K562 (cell line): ENCODE data around the gene CFAP251. TPM values are rescaled to one million over a fixed set of nuclear protein-coding genes. Genes with fewer than 3 reads are reported as not detected.
A peak's percentile ranks its signal among the peaks of the same experiment; 100 is the strongest.

Experiments used
- ADNP ChIP-seq: fragments of 200-800 bp; sonication (Bioruptor generic); IDR thresholded peaks from 2 replicates; pipeline ENCODE4 v1.6.1; 2016; ENCODE audit warnings: missing genetic modification characterization, missing compliant biosample characterization
- CHD2 ChIP-seq: IDR thresholded peaks from 2 replicates; pipeline ENCODE4 v1.6.1; 2011; ENCODE audit warnings: low read depth, low read length
- DLX4 ChIP-seq: fragments of 250-450 bp; sonication (Bioruptor Pico); IDR thresholded peaks from 2 replicates; pipeline ENCODE4 v1.6.1; 2021; ENCODE audit warnings: mild to moderate bottlenecking
- ELK1 ChIP-seq: sonication (generic); formaldehyde crosslinking; IDR thresholded peaks from 2 replicates; pipeline ENCODE4 v1.8.1; 2022; ENCODE audit warnings: missing genetic modification reagents
- HDAC2 ChIP-seq: fragments of 450-650 bp; IDR thresholded peaks from 2 replicates; pipeline ENCODE4 v1.6.1; 2016; ENCODE audit warnings: mild to moderate bottlenecking
- HDAC6 ChIP-seq: IDR thresholded peaks from 2 replicates; pipeline ENCODE4 v1.6.1; 2012; ENCODE audit warnings: low read depth, mild to moderate bottlenecking, control low read depth, inconsistent platforms, low read length, moderate library complexity
- HMGN3 ChIP-seq: IDR thresholded peaks from 2 replicates; pipeline ENCODE4 v1.6.1; 2011; ENCODE audit warnings: borderline replicate concordance, low read depth, mild to moderate bottlenecking, mixed read lengths, low read length; ENCODE audit not compliant: insufficient read length; ENCODE audit errors: extremely low read depth
- MAFF ChIP-seq: IDR thresholded peaks from 2 replicates; pipeline ENCODE4 v1.6.1; 2012; ENCODE audit warnings: low read length, improper control_type of control experiment
- MCM5 ChIP-seq: fragments of 450-650 bp; IDR thresholded peaks from 2 replicates; pipeline ENCODE4 v1.6.1; 2016; ENCODE audit warnings: low read depth
- MEF2A ChIP-seq: IDR thresholded peaks from 2 replicates; pipeline ENCODE4 v1.6.1; 2011; ENCODE audit warnings: low read depth, mild to moderate bottlenecking, low read length, moderate library complexity; ENCODE audit not compliant: control insufficient read depth
- MNT ChIP-seq, 2 experiments: fragments of 450-650 bp; conservative IDR thresholded peaks; 2 replicates each; pipeline ENCODE4 v1.6.1; 2017; ENCODE audit warnings: mild to moderate bottlenecking in 2 of 2, moderate library complexity in 2 of 2
- MTA1 ChIP-seq: fragments of 450-650 bp; IDR thresholded peaks from 2 replicates; pipeline ENCODE4 v1.6.1; 2017; ENCODE audit warnings: borderline replicate concordance
- NCOA1 ChIP-seq: fragments of 450-650 bp; IDR thresholded peaks from 2 replicates; pipeline ENCODE4 v1.6.1; 2016; ENCODE audit warnings: low read depth
- NFRKB ChIP-seq: fragments of 450-650 bp; IDR thresholded peaks from 2 replicates; pipeline ENCODE4 v1.6.1; 2016; ENCODE audit warnings: low read depth
- POLR3G ChIP-seq: IDR thresholded peaks from 2 replicates; pipeline ENCODE4 v1.6.1; 2011; ENCODE audit not compliant: insufficient read length, insufficient replicate concordance; ENCODE audit errors: extremely low read depth
- POU5F1 ChIP-seq: fragments of 150-350 bp; IDR thresholded peaks from 2 replicates; pipeline ENCODE4 v1.6.1; 2014; ENCODE audit warnings: borderline replicate concordance, low read length, low read depth, mild to moderate bottlenecking; ENCODE audit not compliant: partially characterized antibody
- PRPF4 ChIP-seq: fragments of 200-400 bp; formaldehyde crosslinking; IDR thresholded peaks from one replicate; pipeline ENCODE4 v1.6.1; 2017; ENCODE audit warnings: low read length, low read depth, mild to moderate bottlenecking; ENCODE audit not compliant: insufficient read depth, poor library complexity, severe bottlenecking
- RAD51 ChIP-seq: fragments of 450-650 bp; IDR thresholded peaks from 2 replicates; pipeline ENCODE4 v1.7.1; 2016; ENCODE audit warnings: low read depth, mild to moderate bottlenecking, borderline replicate concordance
- SRSF1 ChIP-seq: fragments of 200-400 bp; formaldehyde crosslinking; IDR thresholded peaks from 2 replicates; pipeline ENCODE4 v1.6.1; 2017; ENCODE audit warnings: mild to moderate bottlenecking, low read depth, low read length, moderate library complexity
- TAF1 ChIP-seq: IDR thresholded peaks from 2 replicates; pipeline ENCODE4 v1.6.1; 2011; ENCODE audit warnings: mild to moderate bottlenecking, low read length, moderate library complexity; ENCODE audit not compliant: insufficient read depth, control insufficient read depth, severe bottlenecking; ENCODE audit errors: extremely low read depth
- TRIM25 ChIP-seq: fragments of 450-650 bp; IDR thresholded peaks from 2 replicates; pipeline ENCODE4 v1.7.0; 2016; ENCODE audit warnings: borderline replicate concordance
- ZC3H11A ChIP-seq: IDR thresholded peaks from 2 replicates; pipeline ENCODE4 v1.6.1; 2012; ENCODE audit warnings: low read depth, low read length, improper control_type of control experiment
- ZNF589 ChIP-seq: fragments of 200-800 bp; sonication (Bioruptor generic); IDR thresholded peaks from 2 replicates; pipeline ENCODE4 v1.6.1; 2016; ENCODE audit warnings: low read depth, missing genetic modification characterization, missing compliant biosample characterization
- ZZZ3 ChIP-seq: fragments of 450-650 bp; IDR thresholded peaks from 2 replicates; pipeline ENCODE4 v1.6.1; 2016; ENCODE audit warnings: antibody characterized with exemption, mild to moderate bottlenecking, moderate library complexity
- polyA plus RNA-seq, 8 experiments: library from polyadenylated mRNA; depleted of rRNA in 4 of 8; stranded (reverse) in 5 of 8; unstranded in 3 of 8; fragments of >200 nt; fragmentation: Nextera tagmentation in 2 of 8; fragmentation: Illumina TruSeq in 1 of 8; extraction: Ambion mirVana in 2 of 8; extraction: Trizol in 1 of 8; gene quantifications; 2 replicates each; pipeline versions ENCODE4 v1.2.1 to v1.2.3, GENCODE V29; 2011 to 2014; ENCODE audit warnings: inconsistent platforms in 1 of 8, missing spikeins in 1 of 8
- total RNA-seq, 7 experiments: library from RNA; depleted of rRNA in 6 of 7; stranded (reverse); fragments of >200 nt in 6 of 7; fragmentation: Illumina TruSeq in 2 of 7; extraction: Trizol in 2 of 7; gene quantifications; 2 replicates each; pipeline versions ENCODE4 v1.2.1 to v1.2.3, GENCODE V29; 2011 to 2021; ENCODE audit warnings: low replicate concordance in 1 of 7

Gene CFAP251
- total and polyA plus RNA-seq, 9 of the 15 experiments (the other 6 are each of a cell fraction or from before 2014, with no cell fraction given) = 16.6 to 31.0 (median 19.1) TPM

GRCh38 chr12:121933522-121934308 is 15.3 kb downstream of the CFAP251 start (continued):
- no peak for TF ChIP-seq DLX4 (CRISPR knock-in tag)
- 0 out of 2 replicates have a peak, but pooled peaks have one; percentile 27 for TF ChIP-seq ADNP
- TF ChIP-seq MTA1 = peak; percentile 71; the same call in 1 of the 2 replicates
- no peak for TF ChIP-seq POLR3G
- TF ChIP-seq TRIM25 = no peak
- peak; percentile 43 for TF ChIP-seq NFRKB
- TF ChIP-seq MNT (conservative IDR thresholded peaks at IDR 0.05) = peak; percentile 73 to 82
- TF ChIP-seq PRPF4 = no peak
- TF ChIP-seq SRSF1 = no peak
- TF ChIP-seq MCM5 = no peak
- TF ChIP-seq CHD2 = peak; percentile 73
- TF ChIP-seq NCOA1 = peak; percentile 57; the same call in 1 of the 2 replicates
- TF ChIP-seq HDAC2 = peak; percentile 81
- TF ChIP-seq POU5F1 = no peak
- TF ChIP-seq ELK1 (CRISPR knock-in tag) = no peak
- peak; percentile 39; the same call in 1 of the 2 replicates for TF ChIP-seq RAD51
- TF ChIP-seq TAF1 = peak; percentile 62
- no peak for TF ChIP-seq ZZZ3
- peak; percentile 82; the same call in 1 of the 2 replicates for TF ChIP-seq ZNF589 (CRISPR knock-in tag)
- no peak for TF ChIP-seq HDAC6
- TF ChIP-seq ZC3H11A = no peak
- no peak for TF ChIP-seq MAFF
- no peak for TF ChIP-seq MEF2A
- no peak for TF ChIP-seq HMGN3
